Measurements from ENCODE around the gene RFPL3. TPM values are rescaled to one million over a fixed set of nuclear protein-coding genes. Genes with fewer than 3 reads are reported as not detected.

The RFPL3 gene
- polyA plus RNA-seq, 1 donor from 2014 or later = not detected

- no peak overlapping the region for H2AFZ ChIP-seq (ENCODE audit: low read depth, low read length)
- TF ChIP-seq, protein P1, sequence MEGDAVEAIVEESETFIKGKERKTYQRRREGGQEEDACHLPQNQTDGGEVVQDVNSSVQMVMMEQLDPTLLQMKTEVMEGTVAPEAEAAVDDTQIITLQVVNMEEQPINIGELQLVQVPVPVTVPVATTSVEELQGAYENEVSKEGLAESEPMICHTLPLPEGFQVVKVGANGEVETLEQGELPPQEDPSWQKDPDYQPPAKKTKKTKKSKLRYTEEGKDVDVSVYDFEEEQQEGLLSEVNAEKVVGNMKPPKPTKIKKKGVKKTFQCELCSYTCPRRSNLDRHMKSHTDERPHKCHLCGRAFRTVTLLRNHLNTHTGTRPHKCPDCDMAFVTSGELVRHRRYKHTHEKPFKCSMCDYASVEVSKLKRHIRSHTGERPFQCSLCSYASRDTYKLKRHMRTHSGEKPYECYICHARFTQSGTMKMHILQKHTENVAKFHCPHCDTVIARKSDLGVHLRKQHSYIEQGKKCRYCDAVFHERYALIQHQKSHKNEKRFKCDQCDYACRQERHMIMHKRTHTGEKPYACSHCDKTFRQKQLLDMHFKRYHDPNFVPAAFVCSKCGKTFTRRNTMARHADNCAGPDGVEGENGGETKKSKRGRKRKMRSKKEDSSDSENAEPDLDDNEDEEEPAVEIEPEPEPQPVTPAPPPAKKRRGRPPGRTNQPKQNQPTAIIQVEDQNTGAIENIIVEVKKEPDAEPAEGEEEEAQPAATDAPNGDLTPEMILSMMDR (IDR thresholded peaks at IDR 0.05; ENCODE audit: poor library complexity, severe bottlenecking) = no peak
- no peak for TF ChIP-seq RAD21 (conservative IDR thresholded peaks at IDR 0.05)
- H3K9me2 ChIP-seq (ENCODE audit: insufficient read depth, low read length) = no peaks in the 10 kb centered on the region
- H3K4me2 ChIP-seq (ENCODE audit: low read length) = no peak overlapping the region
- H3K9ac ChIP-seq (ENCODE audit: low read length) = no peak overlapping the region
- no peaks in the 10 kb centered on the region for H4K20me1 ChIP-seq (ENCODE audit: insufficient read depth)
- no peak overlapping the region for H3K4me3 ChIP-seq (ENCODE audit: low read length)
- no peaks in the 10 kb centered on the region for H3K9me3 ChIP-seq (ENCODE audit: low read length)
- H3K27ac ChIP-seq (ENCODE audit: low read length) = no peak overlapping the region
- H3F3A ChIP-seq (ENCODE audit: insufficient read depth, low read length, poor library complexity, severe bottlenecking) = no peaks in the 10 kb centered on the region
- no peaks in the 10 kb centered on the region for H3K27me3 ChIP-seq (ENCODE audit: insufficient read depth, low read depth, low read length)
- no peaks in the 10 kb centered on the region for H3K79me2 ChIP-seq (replicated peaks; ENCODE audit: insufficient read depth, low read length)
- no peaks in the 10 kb centered on the region for H3K36me3 ChIP-seq (ENCODE audit: insufficient read depth, low read length)
Measured at GRCh38 chr22:32380991-32381390, 23.3 kb downstream of the RFPL3 start.

DNA sequence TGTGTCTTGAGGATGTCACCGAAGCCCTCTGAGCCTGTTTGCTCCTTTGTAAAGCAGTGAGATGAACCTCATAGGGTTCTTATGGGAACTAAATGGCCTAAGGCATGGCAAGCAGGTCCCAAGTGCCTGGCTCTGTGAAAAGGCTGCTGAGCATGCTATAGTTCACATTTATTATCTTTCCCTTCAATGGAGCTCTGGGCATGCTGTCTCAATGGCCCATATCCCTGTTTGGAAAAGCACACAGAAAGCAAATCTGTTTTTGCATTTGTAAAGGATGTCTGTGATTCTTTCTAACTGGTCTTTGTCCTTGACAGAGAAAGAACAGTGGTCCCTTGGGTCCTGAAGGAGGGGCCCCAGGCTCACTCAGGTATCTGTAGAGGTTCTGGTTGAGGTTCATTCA, 28.0 kb downstream of the RFPL3 start:
- H4K20me1 ChIP-seq (ENCODE audit: insufficient read depth) = no peaks in the 10 kb centered on the region
- H3K4me3 ChIP-seq (ENCODE audit: low read length) = no peak overlapping the region
- TF ChIP-seq EZH2 (IDR thresholded peaks at IDR 0.05; ENCODE audit: borderline replicate concordance, insufficient read depth, low read length, poor library complexity, severe bottlenecking) (no peak), POLR2AphosphoS5 (IDR thresholded peaks at IDR 0.05) (no peak), EP300 (conservative IDR thresholded peaks at IDR 0.05; ENCODE audit: poor library complexity, severe bottlenecking) (no peak), RAD21 (conservative IDR thresholded peaks at IDR 0.05) (no peak), MXI1 (conservative IDR thresholded peaks at IDR 0.05; ENCODE audit: poor library complexity, severe bottlenecking) (no peak), SMC3 (conservative IDR thresholded peaks at IDR 0.05; ENCODE audit: poor library complexity) (no peak), TAF1 (IDR thresholded peaks at IDR 0.05; ENCODE audit: low read depth) (no peak)
- TF ChIP-seq, protein P2, sequence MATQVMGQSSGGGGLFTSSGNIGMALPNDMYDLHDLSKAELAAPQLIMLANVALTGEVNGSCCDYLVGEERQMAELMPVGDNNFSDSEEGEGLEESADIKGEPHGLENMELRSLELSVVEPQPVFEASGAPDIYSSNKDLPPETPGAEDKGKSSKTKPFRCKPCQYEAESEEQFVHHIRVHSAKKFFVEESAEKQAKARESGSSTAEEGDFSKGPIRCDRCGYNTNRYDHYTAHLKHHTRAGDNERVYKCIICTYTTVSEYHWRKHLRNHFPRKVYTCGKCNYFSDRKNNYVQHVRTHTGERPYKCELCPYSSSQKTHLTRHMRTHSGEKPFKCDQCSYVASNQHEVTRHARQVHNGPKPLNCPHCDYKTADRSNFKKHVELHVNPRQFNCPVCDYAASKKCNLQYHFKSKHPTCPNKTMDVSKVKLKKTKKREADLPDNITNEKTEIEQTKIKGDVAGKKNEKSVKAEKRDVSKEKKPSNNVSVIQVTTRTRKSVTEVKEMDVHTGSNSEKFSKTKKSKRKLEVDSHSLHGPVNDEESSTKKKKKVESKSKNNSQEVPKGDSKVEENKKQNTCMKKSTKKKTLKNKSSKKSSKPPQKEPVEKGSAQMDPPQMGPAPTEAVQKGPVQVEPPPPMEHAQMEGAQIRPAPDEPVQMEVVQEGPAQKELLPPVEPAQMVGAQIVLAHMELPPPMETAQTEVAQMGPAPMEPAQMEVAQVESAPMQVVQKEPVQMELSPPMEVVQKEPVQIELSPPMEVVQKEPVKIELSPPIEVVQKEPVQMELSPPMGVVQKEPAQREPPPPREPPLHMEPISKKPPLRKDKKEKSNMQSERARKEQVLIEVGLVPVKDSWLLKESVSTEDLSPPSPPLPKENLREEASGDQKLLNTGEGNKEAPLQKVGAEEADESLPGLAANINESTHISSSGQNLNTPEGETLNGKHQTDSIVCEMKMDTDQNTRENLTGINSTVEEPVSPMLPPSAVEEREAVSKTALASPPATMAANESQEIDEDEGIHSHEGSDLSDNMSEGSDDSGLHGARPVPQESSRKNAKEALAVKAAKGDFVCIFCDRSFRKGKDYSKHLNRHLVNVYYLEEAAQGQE (IDR thresholded peaks at IDR 0.05; ENCODE audit: borderline replicate concordance) = no peak
- TF ChIP-seq, protein P1 (IDR thresholded peaks at IDR 0.05; ENCODE audit: poor library complexity, severe bottlenecking) = no peak
- H3K4me2 ChIP-seq (ENCODE audit: low read length) = no peak overlapping the region
- H3K27ac ChIP-seq (ENCODE audit: low read length) = no peak overlapping the region
- no peak overlapping the region for H3K9ac ChIP-seq (ENCODE audit: low read length)
- H3K36me3 ChIP-seq (ENCODE audit: insufficient read depth, low read length) = peaks cover 4% of the 10 kb centered on the region
- no peaks in the 10 kb centered on the region for H3K9me2 ChIP-seq (ENCODE audit: insufficient read depth, low read length)
- H3F3A ChIP-seq (ENCODE audit: insufficient read depth, low read length, poor library complexity, severe bottlenecking) = no peaks in the 10 kb centered on the region
- no peak overlapping the region for H2AFZ ChIP-seq (ENCODE audit: low read depth, low read length)
- no peaks in the 10 kb centered on the region for H3K9me3 ChIP-seq (ENCODE audit: low read length)
- H3K79me2 ChIP-seq (replicated peaks; ENCODE audit: insufficient read depth, low read length) = no peaks in the 10 kb centered on the region
- H3K27me3 ChIP-seq (ENCODE audit: insufficient read depth, low read depth, low read length) = no peaks in the 10 kb centered on the region
